ENCODE measurements around the gene DYRK1A. TPM values are rescaled to one million over a fixed set of nuclear protein-coding genes. Genes with fewer than 3 reads are reported as not detected.

Gene DYRK1A
- total RNA-seq, 1 experiment from 2014 or later = 49.3 TPM

DNA sequence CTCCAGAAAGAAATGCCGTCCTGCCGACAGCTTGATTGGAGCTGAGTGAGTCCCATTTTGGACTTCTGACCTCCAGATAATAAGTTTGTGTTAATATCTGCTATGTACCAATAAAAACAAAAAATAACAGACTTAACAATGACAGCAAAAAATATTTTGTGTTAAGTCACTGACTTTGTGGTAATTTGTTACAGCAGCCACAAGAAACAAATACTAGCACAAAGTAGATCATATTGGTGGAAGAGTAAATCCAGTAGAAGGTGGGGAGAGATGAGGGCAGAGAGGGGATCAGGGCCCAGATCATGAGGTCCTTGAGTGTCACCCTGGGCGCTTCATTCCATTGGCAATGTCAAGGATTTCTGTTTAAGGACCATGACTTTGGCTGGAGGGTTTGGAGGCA, 168.6 kb downstream of the DYRK1A start:
- no TSS peak for BruUV-seq (replicated peaks)
- Histone ChIP-seq H2AFZ (ENCODE audit: low read depth, low read length, poor library complexity, severe bottlenecking) (no peak overlapping the region), H3K9ac (ENCODE audit: low read length) (no peak overlapping the region), H3K4me1 (ENCODE audit: control insufficient read depth in 1 of 2, insufficient read depth in 2 of 2, low read length in 2 of 2) (peaks cover 25 to 27% of the 10 kb centered on the region in 2 experiments), H4K20me1 (ENCODE audit: insufficient read depth) (no peaks in the 10 kb centered on the region), H3K9me2 (ENCODE audit: insufficient read depth) (no peaks in the 10 kb centered on the region), H3K9me3 (ENCODE audit: control insufficient read depth in 1 of 2, insufficient read depth in 1 of 2, low read depth in 1 of 2, low read length in 2 of 2) (no peaks in the 10 kb centered on the region), H3K27me3 (ENCODE audit: insufficient read depth, low read length) (no peaks in the 10 kb centered on the region), H3K79me2 (ENCODE audit: insufficient read depth, low read length) (no peaks in the 10 kb centered on the region), H3K27ac (ENCODE audit: low read depth, low read length) (no peak overlapping the region), H3K4me2 (ENCODE audit: low read length) (no peak overlapping the region), H3K4me3 (replicated peaks in 1 of 2; ENCODE audit: low read depth in 1 of 2, low read length in 2 of 2) (no peak overlapping the region), H3K36me3 (ENCODE audit: control insufficient read depth in 1 of 2, insufficient read depth in 2 of 2, low read length in 2 of 2) (no peaks in the 10 kb centered on the region)
- ChIA-PET POLR2A (no interaction called here), RAD21 (ENCODE audit: low non-redundant PET in 1 of 2, low total read pairs in 2 of 2, uncharacterized antibody in 2 of 2, unreplicated experiment in 2 of 2) (no interaction called here), CTCF (no interaction called here)
- no peak for DNase-seq (ENCODE audit: low read depth, low spot score)
- intact Hi-C loops (cut with micrococcal nuclease) = no loop called here
- TF ChIP-seq, protein P1, sequence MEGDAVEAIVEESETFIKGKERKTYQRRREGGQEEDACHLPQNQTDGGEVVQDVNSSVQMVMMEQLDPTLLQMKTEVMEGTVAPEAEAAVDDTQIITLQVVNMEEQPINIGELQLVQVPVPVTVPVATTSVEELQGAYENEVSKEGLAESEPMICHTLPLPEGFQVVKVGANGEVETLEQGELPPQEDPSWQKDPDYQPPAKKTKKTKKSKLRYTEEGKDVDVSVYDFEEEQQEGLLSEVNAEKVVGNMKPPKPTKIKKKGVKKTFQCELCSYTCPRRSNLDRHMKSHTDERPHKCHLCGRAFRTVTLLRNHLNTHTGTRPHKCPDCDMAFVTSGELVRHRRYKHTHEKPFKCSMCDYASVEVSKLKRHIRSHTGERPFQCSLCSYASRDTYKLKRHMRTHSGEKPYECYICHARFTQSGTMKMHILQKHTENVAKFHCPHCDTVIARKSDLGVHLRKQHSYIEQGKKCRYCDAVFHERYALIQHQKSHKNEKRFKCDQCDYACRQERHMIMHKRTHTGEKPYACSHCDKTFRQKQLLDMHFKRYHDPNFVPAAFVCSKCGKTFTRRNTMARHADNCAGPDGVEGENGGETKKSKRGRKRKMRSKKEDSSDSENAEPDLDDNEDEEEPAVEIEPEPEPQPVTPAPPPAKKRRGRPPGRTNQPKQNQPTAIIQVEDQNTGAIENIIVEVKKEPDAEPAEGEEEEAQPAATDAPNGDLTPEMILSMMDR (IDR thresholded peaks at IDR 0.05 in 2 of 3, conservative IDR thresholded peaks at IDR 0.05 in 1 of 3; ENCODE audit: borderline replicate concordance in 1 of 3, insufficient read depth in 1 of 3, low read depth in 2 of 3, low read length in 2 of 3) = no peak
- TF ChIP-seq SP1 (IDR thresholded peaks at IDR 0.05; ENCODE audit: low read depth) = no peak
- no peak for TF ChIP-seq ATF3 (IDR thresholded peaks at IDR 0.05)
- TF ChIP-seq RAD21 (IDR thresholded peaks at IDR 0.05; ENCODE audit: low read depth) = no peak
- TF ChIP-seq ZNF274 (IDR thresholded peaks at IDR 0.05; ENCODE audit: low read depth, low read length) = no peak
- TF ChIP-seq EGR1 (IDR thresholded peaks at IDR 0.05; ENCODE audit: low read depth) = no peak
- no peak for TF ChIP-seq ELF1 (IDR thresholded peaks at IDR 0.05; ENCODE audit: borderline replicate concordance, low read depth)
- TF ChIP-seq CBX3 (IDR thresholded peaks at IDR 0.05; ENCODE audit: low read depth) = no peak
- TF ChIP-seq, protein P2, sequence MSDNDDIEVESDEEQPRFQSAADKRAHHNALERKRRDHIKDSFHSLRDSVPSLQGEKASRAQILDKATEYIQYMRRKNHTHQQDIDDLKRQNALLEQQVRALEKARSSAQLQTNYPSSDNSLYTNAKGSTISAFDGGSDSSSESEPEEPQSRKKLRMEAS (IDR thresholded peaks at IDR 0.05) = no peak
- no peak for TF ChIP-seq TCF7L2 (IDR thresholded peaks at IDR 0.05; ENCODE audit: borderline replicate concordance, extremely low read depth, insufficient read depth, insufficient read length)
- TF ChIP-seq, protein P3, sequence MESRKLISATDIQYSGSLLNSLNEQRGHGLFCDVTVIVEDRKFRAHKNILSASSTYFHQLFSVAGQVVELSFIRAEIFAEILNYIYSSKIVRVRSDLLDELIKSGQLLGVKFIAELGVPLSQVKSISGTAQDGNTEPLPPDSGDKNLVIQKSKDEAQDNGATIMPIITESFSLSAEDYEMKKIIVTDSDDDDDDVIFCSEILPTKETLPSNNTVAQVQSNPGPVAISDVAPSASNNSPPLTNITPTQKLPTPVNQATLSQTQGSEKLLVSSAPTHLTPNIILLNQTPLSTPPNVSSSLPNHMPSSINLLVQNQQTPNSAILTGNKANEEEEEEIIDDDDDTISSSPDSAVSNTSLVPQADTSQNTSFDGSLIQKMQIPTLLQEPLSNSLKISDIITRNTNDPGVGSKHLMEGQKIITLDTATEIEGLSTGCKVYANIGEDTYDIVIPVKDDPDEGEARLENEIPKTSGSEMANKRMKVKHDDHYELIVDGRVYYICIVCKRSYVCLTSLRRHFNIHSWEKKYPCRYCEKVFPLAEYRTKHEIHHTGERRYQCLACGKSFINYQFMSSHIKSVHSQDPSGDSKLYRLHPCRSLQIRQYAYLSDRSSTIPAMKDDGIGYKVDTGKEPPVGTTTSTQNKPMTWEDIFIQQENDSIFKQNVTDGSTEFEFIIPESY (IDR thresholded peaks at IDR 0.05; ENCODE audit: extremely low read depth, insufficient replicate concordance, low read length) = no peak
- no peak for TF ChIP-seq JUND (IDR thresholded peaks at IDR 0.05)
- no peak for TF ChIP-seq SIN3A (IDR thresholded peaks at IDR 0.05; ENCODE audit: low read depth)
- ATAC-seq = no peak
